IMR-90 (cell line): ENCODE results near the gene CCDC33. TPM values are rescaled to one million over a fixed set of nuclear protein-coding genes. Genes with fewer than 3 reads are reported as not detected.

ENCODE experiments used
- ATAC-seq: fragments of 200-7000 bp; cut with Tn5 transposase; 2 replicates; pipeline ENCODE4 v1.9.1; 2020; ENCODE audit warnings: low read depth, mild to moderate bottlenecking, moderate library complexity
- BruUV-seq: library from RNA; stranded (reverse); fragments of 400-500 nt; replicated peaks from 2 replicates; lab custom pipeline; 2021; lab: Mats Ljungman, UMichigan
- CTCF ChIA-PET: fragments of 300-600 bp; formaldehyde crosslinking; extraction: SDS; loops from one replicate; lab custom pipeline; 2021; ENCODE audit warnings: antibody characterized with exemption; lab: Yijun Ruan, JAX
- POLR2A ChIA-PET: fragments of 300-600 bp; sonication (Branson Sonifier 250); formaldehyde crosslinking; loops from one replicate; lab custom pipeline; 2022; ENCODE audit warnings: antibody characterized with exemption; ENCODE audit not compliant: unreplicated experiment; lab: Charles Lee
- DNase-seq: peaks from one replicate; pipeline ENCODE4 v3.0.0; 2013
- H2AFZ ChIP-seq: replicated peaks from 2 replicates; pipeline ENCODE3; 2013; ENCODE audit warnings: low read length, mild to moderate bottlenecking; ENCODE audit not compliant: poor library complexity
- H2AK5ac ChIP-seq: 2 replicates; pipeline ENCODE4 v1.6.1; 2013; ENCODE audit warnings: low read depth, low read length, inconsistent platforms
- H2AK9ac ChIP-seq: replicated peaks from 2 replicates; pipeline ENCODE3; 2013; ENCODE audit warnings: mild to moderate bottlenecking, low read depth, low read length, moderate library complexity; ENCODE audit not compliant: poor library complexity
- H2BK120ac ChIP-seq: 2 replicates; pipeline ENCODE4 v1.6.1; 2013; ENCODE audit warnings: low read depth, low read length, inconsistent platforms
- H2BK15ac ChIP-seq: 3 replicates; pipeline ENCODE4 v1.6.1; 2013; ENCODE audit warnings: low read depth, low read length, inconsistent platforms
- H2BK20ac ChIP-seq: 2 replicates; pipeline ENCODE4 v1.6.1; 2013; ENCODE audit warnings: low read depth, mild to moderate bottlenecking, inconsistent platforms, low read length, moderate library complexity
- H2BK5ac ChIP-seq: 2 replicates; pipeline ENCODE4 v1.6.1; 2013; ENCODE audit warnings: mild to moderate bottlenecking, low read depth, low read length, inconsistent platforms; ENCODE audit not compliant: poor library complexity, severe bottlenecking
- H3K14ac ChIP-seq: replicated peaks from 2 replicates; pipeline ENCODE4 v1.6.1; 2013; ENCODE audit warnings: low read depth, low read length, inconsistent platforms
- H3K18ac ChIP-seq: 2 replicates; pipeline ENCODE4 v1.6.1; 2013; ENCODE audit warnings: low read depth, low read length, control low read depth
- H3K23ac ChIP-seq: 2 replicates; pipeline ENCODE4 v1.6.1; 2013; ENCODE audit warnings: low read depth, low read length, inconsistent platforms
- H3K27ac ChIP-seq: 2 replicates; pipeline ENCODE4 v1.5.1; 2013; ENCODE audit warnings: mild to moderate bottlenecking, control low read depth, low read length; ENCODE audit not compliant: insufficient read depth
- H3K27me3 ChIP-seq: 2 replicates; pipeline ENCODE4 v1.6.1; 2013; ENCODE audit warnings: low read length; ENCODE audit not compliant: control insufficient read depth, insufficient read depth
- H3K36me3 ChIP-seq: 2 replicates; pipeline ENCODE4 v1.6.1; 2013; ENCODE audit warnings: low read length, mixed read lengths; ENCODE audit not compliant: control insufficient read depth, insufficient read depth
- H3K4ac ChIP-seq: 2 replicates; pipeline ENCODE4 v1.6.1; 2013; ENCODE audit warnings: low read depth, low read length, inconsistent platforms
- H3K4me1 ChIP-seq: 2 replicates; pipeline ENCODE4 v1.6.1; 2013; ENCODE audit warnings: low read length, mixed read lengths; ENCODE audit not compliant: control insufficient read depth, insufficient read depth
- H3K4me2 ChIP-seq: 2 replicates; pipeline ENCODE4 v1.6.1; 2013; ENCODE audit warnings: low read depth, mild to moderate bottlenecking, control low read depth, low read length, moderate library complexity
- H3K4me3 ChIP-seq: 2 replicates; pipeline ENCODE4 v1.5.1; 2013; ENCODE audit warnings: low read depth, mild to moderate bottlenecking, control low read depth, low read length, moderate library complexity; ENCODE audit not compliant: insufficient read depth
- H3K56ac ChIP-seq: 2 replicates; pipeline ENCODE4 v1.6.1; 2013; ENCODE audit warnings: low read length, inconsistent platforms; ENCODE audit not compliant: insufficient read depth; ENCODE audit errors: extremely low read depth
- H3K79me1 ChIP-seq, 2 experiments: 2 replicates each; pipeline ENCODE4 v1.6.1; 2013; ENCODE audit warnings: low read length in 2 of 2, inconsistent platforms in 1 of 2, low read depth in 1 of 2
- H3K9ac ChIP-seq: 2 replicates; pipeline ENCODE4 v1.6.1; 2013; ENCODE audit warnings: low read depth, low read length, control low read depth
- H3K9me1 ChIP-seq: 2 replicates; pipeline ENCODE4 v1.6.1; 2013; ENCODE audit warnings: low read length, inconsistent platforms; ENCODE audit not compliant: insufficient read depth
- H3K9me3 ChIP-seq: 2 replicates; pipeline ENCODE4 v1.6.1; 2013; ENCODE audit warnings: low read length; ENCODE audit not compliant: control insufficient read depth, insufficient read depth
- H4K20me1 ChIP-seq: 2 replicates; pipeline ENCODE4 v1.6.1; 2013; ENCODE audit warnings: low read length, inconsistent platforms; ENCODE audit not compliant: insufficient read depth
- H4K5ac ChIP-seq: 2 replicates; pipeline ENCODE4 v1.6.1; 2013; ENCODE audit warnings: mild to moderate bottlenecking, low read depth, low read length, control low read depth
- H4K8ac ChIP-seq, 2 experiments: 2 replicates each; pipeline ENCODE4 v1.6.1; 2013; ENCODE audit warnings: low read depth in 2 of 2, low read length in 2 of 2, control low read depth in 1 of 2, inconsistent platforms in 1 of 2
- H4K91ac ChIP-seq: 2 replicates; pipeline ENCODE4 v1.6.1; 2013; ENCODE audit warnings: low read depth, low read length, inconsistent platforms; ENCODE audit not compliant: insufficient read depth
- BHLHE40 ChIP-seq: fragments of 150-350 bp; IDR thresholded peaks from 2 replicates; pipeline ENCODE4 v1.6.1; 2016; ENCODE audit warnings: mild to moderate bottlenecking, low read depth, low read length
- CHD1 ChIP-seq: IDR thresholded peaks from 2 replicates; pipeline ENCODE4 v1.6.1; 2012; ENCODE audit warnings: low read depth, low read length, improper control_type of control experiment
- CTCF ChIP-seq: conservative IDR thresholded peaks from 2 replicates; pipeline ENCODE4 v1.5.1; 2012; ENCODE audit warnings: mild to moderate bottlenecking, low read depth, low read length, improper control_type of control experiment
- ELK1 ChIP-seq: fragments of 150-350 bp; IDR thresholded peaks from 2 replicates; pipeline ENCODE4 v1.6.1; 2016; ENCODE audit warnings: low read depth, mild to moderate bottlenecking, low read length, moderate library complexity, borderline replicate concordance
- FOS ChIP-seq: fragments of 150-350 bp; IDR thresholded peaks from 2 replicates; pipeline ENCODE4 v1.6.1; 2016; ENCODE audit warnings: low read depth, low read length
- MAFK ChIP-seq: IDR thresholded peaks from 2 replicates; pipeline ENCODE4 v1.6.1; 2012; ENCODE audit warnings: low read depth, low read length, improper control_type of control experiment
- NFE2L2 ChIP-seq: fragments of 150-350 bp; IDR thresholded peaks from 2 replicates; pipeline ENCODE4 v1.6.1; 2016; ENCODE audit warnings: low read depth, mild to moderate bottlenecking, low read length
- RAD21 ChIP-seq: IDR thresholded peaks from 2 replicates; pipeline ENCODE4 v1.6.1; 2012; ENCODE audit warnings: low read length, improper control_type of control experiment
- RCOR1 ChIP-seq: IDR thresholded peaks from 2 replicates; pipeline ENCODE4 v1.6.1; 2012; ENCODE audit warnings: mild to moderate bottlenecking, low read length, improper control_type of control experiment; ENCODE audit not compliant: insufficient replicate concordance
- RFX5 ChIP-seq: IDR thresholded peaks from 2 replicates; pipeline ENCODE4 v1.8.0; 2012; ENCODE audit warnings: low read depth, mild to moderate bottlenecking, low read length, moderate library complexity
- SMC3 ChIP-seq: fragments of 150-350 bp; IDR thresholded peaks from 2 replicates; pipeline ENCODE4 v1.6.1; 2016; ENCODE audit warnings: low read depth, mild to moderate bottlenecking, antibody characterized with exemption, low read length, moderate library complexity
- WGBS, 2 experiments: methylation state at CpG; one replicate each; pipeline versions ENCODE4 v1.1.5 to v1.1.7; 2013; ENCODE audit warnings: missing lambda C conversion rate in 2 of 2; ENCODE audit not compliant: insufficient read length in 1 of 2; ENCODE audit errors: extremely low coverage in 2 of 2; 5-methylcytosine and 5-hydroxymethylcytosine counted together
- dilution Hi-C: fragments of 300-500 bp; cut with HindIII; formaldehyde crosslinking; loops from one replicate; pipeline ENCODE4 v1.14.3; 2018; ENCODE audit warnings: low sequenced_read_pairs; ENCODE audit not compliant: unreplicated experiment
- in situ Hi-C: fragments of 300-500 bp; cut with MboI; formaldehyde crosslinking; loops from 3 replicates; pipeline ENCODE4 v1.14.3; 2019; ENCODE audit warnings: low sequenced_read_pairs, inconsistent platforms, mixed read lengths
- intact Hi-C: fragments of 100-400 bp; cut with micrococcal nuclease; formaldehyde crosslinking; loops from 2 replicates; pipeline ENCODE4 v1.10.0; 2022
- polyA plus RNA-seq, 3 experiments: library from polyadenylated mRNA; depleted of rRNA; stranded (reverse); fragments of >200 nt; gene quantifications; 2 replicates each; pipeline ENCODE4 v1.2.3, GENCODE V29; 2012; ENCODE audit warnings: low replicate concordance in 1 of 3
- total RNA-seq: library from RNA; depleted of rRNA; stranded (reverse); fragments of >200 nt; gene quantifications from 2 replicates; pipeline ENCODE4 v1.2.3, GENCODE V29; 2012

Gene CCDC33
- total and polyA plus RNA-seq, 2 of the 4 experiments (the other 2 are of a cell fraction): not detected

- dilution Hi-C loops (no loop called here), intact Hi-C loops (no loop called here), in situ Hi-C loops (no loop called here)
- no peak overlapping the region for H3K4ac ChIP-seq
- no peak overlapping the region for H3K18ac ChIP-seq
- H3K27me3 ChIP-seq: peaks cover 35% of the 10 kb centered on the region
- peaks cover 2% of the 10 kb centered on the region; the same call in 1 of the 2 replicates for H3K9me3 ChIP-seq
- H4K8ac ChIP-seq: no peak overlapping the region
- H2BK5ac ChIP-seq: no peak overlapping the region
- no peak overlapping the region for H2AK9ac ChIP-seq
- no peak for TF ChIP-seq CTCF
- no peak for TF ChIP-seq RFX5
- no peak for TF ChIP-seq MAFK
- TF ChIP-seq RAD21: no peak
- TF ChIP-seq SMC3: no peak
- no peak for TF ChIP-seq FOS
- TF ChIP-seq NFE2L2: no peak
- no peak for TF ChIP-seq CHD1
- no peak for TF ChIP-seq ELK1
- no peak for TF ChIP-seq BHLHE40
- TF ChIP-seq RCOR1: no peak
- no peaks in the 10 kb centered on the region for H3K9me1 ChIP-seq
- no peak overlapping the region for H3K4me2 ChIP-seq
- H2AFZ ChIP-seq: no peak overlapping the region
- no peak overlapping the region for H4K5ac ChIP-seq
- POLR2A ChIA-PET: no interaction called here
- CTCF ChIA-PET: no interaction called here
- H2BK120ac ChIP-seq: no peak overlapping the region
- DNase-seq: no peak
- H3K36me3 ChIP-seq: no peaks in the 10 kb centered on the region
- H3K4me3 ChIP-seq: no peak overlapping the region
- WGBS, 2 experiments: no CpG with 5 or more reads among the region's 3 CpGs
- no peak overlapping the region for H3K23ac ChIP-seq
- no peak overlapping the region for H3K9ac ChIP-seq
- no peak overlapping the region for H2BK15ac ChIP-seq
- H2AK5ac ChIP-seq: no peak overlapping the region
- H4K20me1 ChIP-seq: no peaks in the 10 kb centered on the region
- H2BK20ac ChIP-seq: no peak overlapping the region
- H4K91ac ChIP-seq: no peak overlapping the region
- no peak overlapping the region for H3K56ac ChIP-seq
- H3K27ac ChIP-seq: no peak overlapping the region
- no peak for ATAC-seq
- H3K79me1 ChIP-seq: no peaks in the 10 kb centered on the region
- H3K4me1 ChIP-seq: no peaks in the 10 kb centered on the region
- BruUV-seq: no TSS peak
- no peak overlapping the region for H3K14ac ChIP-seq
These were observed 116.3 kb downstream of the CCDC33 start for GRCh38 chr15:74352393-74352910.
